WTC11 (cell line): ENCODE results near the gene GRAMD1B. TPM values are rescaled to one million over a fixed set of nuclear protein-coding genes. Genes with fewer than 3 reads are reported as not detected.
"Not testable (repeated sequence)": the region's sequence is repeated elsewhere in the genome, so short reads cannot be mapped to it uniquely, and the experiment has no call there.

ENCODE experiments used
- ATAC-seq: fragments of 200-7000 bp; cut with Tn5 transposase; 2 replicates; pipeline ENCODE4 v1.10.0; 2021; ENCODE audit warnings: mild to moderate bottlenecking, moderate library complexity
- CTCF ChIA-PET: fragments of 300-600 bp; sonication (Branson Sonifier 250); formaldehyde crosslinking; loops from one replicate; lab custom pipeline; 2021; ENCODE audit warnings: antibody characterized with exemption; lab: Charles Lee
- POLR2A ChIA-PET: fragments of 350-600 bp; sonication (Branson Sonifier 250); formaldehyde crosslinking; loops from one replicate; lab custom pipeline; 2021; ENCODE audit warnings: antibody characterized with exemption; lab: Charles Lee
- DNase-seq: peaks from one replicate; pipeline ENCODE4 v3.0.0; 2021; ENCODE audit warnings: low spot score
- H3K27ac Mint-ChIP-seq: 2 replicates; pipeline ENCODE4 v1.8.0; 2021; ENCODE audit warnings: mixed read lengths
- H3K27me3 Mint-ChIP-seq: 2 replicates; pipeline ENCODE4 v1.8.0; 2021; ENCODE audit warnings: low read depth, mild to moderate bottlenecking, moderate library complexity, mixed read lengths
- H3K36me3 Mint-ChIP-seq: 2 replicates; pipeline ENCODE4 v1.8.0; 2021; ENCODE audit warnings: mixed read lengths
- H3K4me1 Mint-ChIP-seq: 2 replicates; pipeline ENCODE4 v1.8.0; 2022; ENCODE audit warnings: mixed read lengths
- H3K4me3 Mint-ChIP-seq: 2 replicates; pipeline ENCODE4 v1.8.0; 2021; ENCODE audit warnings: mild to moderate bottlenecking, moderate library complexity, mixed read lengths
- H3K9me3 Mint-ChIP-seq: 2 replicates; pipeline ENCODE4 v1.8.0; 2021; ENCODE audit warnings: mixed read lengths
- ATF1 ChIP-seq: sonication (generic); formaldehyde crosslinking; IDR thresholded peaks from 2 replicates; pipeline ENCODE4 v1.8.1; 2023; ENCODE audit warnings: mild to moderate bottlenecking, moderate library complexity, missing genetic modification reagents
- ESRRA ChIP-seq: sonication (generic); formaldehyde crosslinking; IDR thresholded peaks from 2 replicates; pipeline ENCODE4 v1.8.1; 2022; ENCODE audit warnings: mild to moderate bottlenecking, missing genetic modification reagents, borderline replicate concordance
- ETV6 ChIP-seq: sonication (generic); formaldehyde crosslinking; IDR thresholded peaks from 2 replicates; pipeline ENCODE4 v1.8.1; 2022; ENCODE audit warnings: mild to moderate bottlenecking, missing genetic modification reagents
- FOXP1 ChIP-seq: sonication (generic); formaldehyde crosslinking; IDR thresholded peaks from 2 replicates; pipeline ENCODE4 v1.8.0; 2022; ENCODE audit warnings: missing genetic modification reagents, mild to moderate bottlenecking, moderate library complexity, borderline replicate concordance
- HMGA2 ChIP-seq: fragments of 250-450 bp; sonication (Bioruptor Pico); IDR thresholded peaks from 2 replicates; pipeline ENCODE4 v1.4.0; 2021; ENCODE audit warnings: mild to moderate bottlenecking, moderate library complexity
- KAT7 ChIP-seq: sonication (generic); formaldehyde crosslinking; IDR thresholded peaks from 2 replicates; pipeline ENCODE4 v1.8.1; 2023; ENCODE audit warnings: missing genetic modification reagents, mild to moderate bottlenecking, borderline replicate concordance
- MYBL2 ChIP-seq: sonication (generic); formaldehyde crosslinking; IDR thresholded peaks from 2 replicates; pipeline ENCODE4 v1.8.1; 2023; ENCODE audit warnings: mild to moderate bottlenecking, moderate library complexity, missing genetic modification reagents
- NFYB ChIP-seq: sonication (generic); formaldehyde crosslinking; conservative IDR thresholded peaks from 2 replicates; pipeline ENCODE4 v1.8.0; 2022; ENCODE audit warnings: low read depth, missing genetic modification reagents
- NR3C1 ChIP-seq: sonication (generic); formaldehyde crosslinking; conservative IDR thresholded peaks from 2 replicates; pipeline ENCODE4 v1.8.1; 2023; ENCODE audit warnings: low read depth, mild to moderate bottlenecking, missing genetic modification reagents
- OVOL2 ChIP-seq: fragments of 250-450 bp; sonication (Bioruptor Pico); IDR thresholded peaks from 2 replicates; pipeline ENCODE4 v1.9.0; 2021; ENCODE audit warnings: mild to moderate bottlenecking, borderline replicate concordance
- RORB ChIP-seq: fragments of 250-450 bp; sonication (Bioruptor Pico); IDR thresholded peaks from 2 replicates; pipeline ENCODE4 v1.9.0; 2021; ENCODE audit warnings: mild to moderate bottlenecking
- TEAD4 ChIP-seq: sonication (generic); formaldehyde crosslinking; IDR thresholded peaks from 2 replicates; pipeline ENCODE4 v1.8.0; 2022; ENCODE audit warnings: mild to moderate bottlenecking, missing genetic modification reagents
- ZNF138 ChIP-seq: sonication (generic); formaldehyde crosslinking; conservative IDR thresholded peaks from 2 replicates; pipeline ENCODE4 v1.8.1; 2022; ENCODE audit warnings: mild to moderate bottlenecking, moderate library complexity, missing genetic modification reagents
- ZNF219 ChIP-seq: sonication (generic); formaldehyde crosslinking; IDR thresholded peaks from 2 replicates; pipeline ENCODE4 v1.8.0; 2023; ENCODE audit warnings: missing genetic modification reagents, mild to moderate bottlenecking, borderline replicate concordance
- ZNF232 ChIP-seq: sonication (generic); formaldehyde crosslinking; IDR thresholded peaks from 2 replicates; pipeline ENCODE4 v1.8.0; 2022; ENCODE audit warnings: mild to moderate bottlenecking, missing genetic modification reagents
- ZNF317 ChIP-seq: sonication (generic); formaldehyde crosslinking; IDR thresholded peaks from 2 replicates; pipeline ENCODE4 v1.8.1; 2023; ENCODE audit warnings: low read depth, mild to moderate bottlenecking, moderate library complexity, missing genetic modification reagents, borderline replicate concordance
- ZNF396 ChIP-seq: fragments of 250-450 bp; sonication (Bioruptor Pico); IDR thresholded peaks from 2 replicates; pipeline ENCODE4 v1.8.0; 2021; ENCODE audit warnings: mild to moderate bottlenecking, moderate library complexity, borderline replicate concordance
- ZNF416 ChIP-seq: fragments of 250-450 bp; sonication (Bioruptor Pico); IDR thresholded peaks from 2 replicates; pipeline ENCODE4 v1.9.0; 2021; ENCODE audit warnings: mild to moderate bottlenecking, inconsistent platforms
- ZNF423 ChIP-seq: fragments of 250-450 bp; sonication (Bioruptor Pico); IDR thresholded peaks from 2 replicates; pipeline ENCODE4 v2.1.2; 2022; ENCODE audit warnings: mild to moderate bottlenecking, moderate library complexity
- ZNF671 ChIP-seq: fragments of 250-450 bp; sonication (Bioruptor Pico); IDR thresholded peaks from 2 replicates; pipeline ENCODE4 v1.8.0; 2021; ENCODE audit warnings: mild to moderate bottlenecking
- total RNA-seq: library from RNA; stranded (reverse); gene quantifications from 3 replicates; pipeline ENCODE4 v1.2.3, GENCODE V29; 2021
- TF ChIP-seq, protein P1 (sequence below): sonication (generic); formaldehyde crosslinking; IDR thresholded peaks from 2 replicates; pipeline ENCODE4 v1.8.1; 2022; ENCODE audit warnings: missing genetic modification reagents, borderline replicate concordance
- TF ChIP-seq, protein P2 (sequence below): fragments of 250-450 bp; sonication (Bioruptor Pico); IDR thresholded peaks from 2 replicates; pipeline ENCODE4 v1.9.0; 2021; ENCODE audit warnings: moderate library complexity, mild to moderate bottlenecking, inconsistent platforms, borderline replicate concordance
- TF ChIP-seq, protein P3 (sequence below): fragments of 250-450 bp; sonication (Bioruptor Pico); IDR thresholded peaks from 2 replicates; pipeline ENCODE4 v2.1.2; 2022; ENCODE audit warnings: mild to moderate bottlenecking, moderate library complexity
- TF ChIP-seq, protein P4 (sequence below): sonication (generic); formaldehyde crosslinking; IDR thresholded peaks from 2 replicates; pipeline ENCODE4 v1.8.1; 2023; ENCODE audit warnings: mild to moderate bottlenecking, missing genetic modification reagents
- TF ChIP-seq, protein P5 (sequence below): fragments of 250-450 bp; sonication (Bioruptor Pico); IDR thresholded peaks from 2 replicates; pipeline ENCODE4 v1.9.0; 2021; ENCODE audit warnings: mild to moderate bottlenecking
- TF ChIP-seq, protein P6 (sequence below): fragments of 250-450 bp; sonication (Bioruptor Pico); IDR thresholded peaks from 2 replicates; pipeline ENCODE4 v1.9.0; 2021; ENCODE audit warnings: mild to moderate bottlenecking

Gene GRAMD1B
- total RNA-seq, 1 experiment from 2014 or later, result 31.5 TPM

DNA sequence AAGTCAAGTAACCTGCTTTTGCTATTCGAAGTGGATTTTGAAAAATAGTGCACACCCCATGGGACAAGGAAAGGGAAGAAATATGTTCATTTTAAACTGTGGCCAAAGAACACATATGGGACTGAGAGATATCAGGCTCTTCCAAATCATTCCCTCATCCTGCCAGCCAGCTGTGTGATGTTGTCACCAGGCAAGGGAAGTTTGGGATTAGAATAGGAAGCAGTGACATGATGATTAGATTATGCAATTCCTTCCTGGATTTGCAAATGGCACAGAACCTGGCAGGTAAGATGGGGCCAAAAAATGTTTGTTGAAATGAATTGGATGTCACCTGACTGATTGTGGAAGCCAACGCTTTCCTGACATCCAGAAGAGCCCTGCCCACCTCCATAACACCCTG lies 229.2 kb downstream of the GRAMD1B start:
- Mint-ChIP-seq H3K36me3 (peaks cover 7% of the 10 kb centered on the region), H3K9me3 (peaks cover 19% of the 10 kb centered on the region), H3K4me1 (peaks cover 10% of the 10 kb centered on the region), H3K4me3 (no peak overlapping the region), H3K27me3 (peaks cover 31% of the 10 kb centered on the region), H3K27ac (no peak overlapping the region)
- DNase-seq (no peak), ATAC-seq (no peak)
- no peak for TF ChIP-seq ZNF317
- no peak for TF ChIP-seq ESRRA
- no peak for TF ChIP-seq MYBL2 (CRISPR knock-in tag)
- TF ChIP-seq ETV6, result no peak
- TF ChIP-seq NFYB (CRISPR knock-in tag), result no peak
- TF ChIP-seq ZNF219 (CRISPR knock-in tag), result no peak
- no peak for TF ChIP-seq OVOL2 (CRISPR knock-in tag)
- TF ChIP-seq ZNF232 (CRISPR knock-in tag), result no peak
- TF ChIP-seq, protein P1, sequence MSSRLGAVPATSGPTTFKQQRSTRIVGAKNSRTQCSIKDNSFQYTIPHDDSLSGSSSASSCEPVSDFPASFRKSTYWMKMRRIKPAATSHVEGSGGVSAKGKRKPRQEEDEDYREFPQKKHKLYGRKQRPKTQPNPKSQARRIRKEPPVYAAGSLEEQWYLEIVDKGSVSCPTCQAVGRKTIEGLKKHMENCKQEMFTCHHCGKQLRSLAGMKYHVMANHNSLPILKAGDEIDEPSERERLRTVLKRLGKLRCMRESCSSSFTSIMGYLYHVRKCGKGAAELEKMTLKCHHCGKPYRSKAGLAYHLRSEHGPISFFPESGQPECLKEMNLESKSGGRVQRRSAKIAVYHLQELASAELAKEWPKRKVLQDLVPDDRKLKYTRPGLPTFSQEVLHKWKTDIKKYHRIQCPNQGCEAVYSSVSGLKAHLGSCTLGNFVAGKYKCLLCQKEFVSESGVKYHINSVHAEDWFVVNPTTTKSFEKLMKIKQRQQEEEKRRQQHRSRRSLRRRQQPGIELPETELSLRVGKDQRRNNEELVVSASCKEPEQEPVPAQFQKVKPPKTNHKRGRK (CRISPR knock-in tag), result no peak
- no peak for TF ChIP-seq NR3C1
- TF ChIP-seq RORB (CRISPR knock-in tag), result no peak
- no peak for TF ChIP-seq HMGA2 (CRISPR knock-in tag)
- TF ChIP-seq ZNF396 (CRISPR knock-in tag), result no peak
- no peak for TF ChIP-seq ZNF671 (CRISPR knock-in tag)
- TF ChIP-seq TEAD4, result no peak
- TF ChIP-seq, protein P2, sequence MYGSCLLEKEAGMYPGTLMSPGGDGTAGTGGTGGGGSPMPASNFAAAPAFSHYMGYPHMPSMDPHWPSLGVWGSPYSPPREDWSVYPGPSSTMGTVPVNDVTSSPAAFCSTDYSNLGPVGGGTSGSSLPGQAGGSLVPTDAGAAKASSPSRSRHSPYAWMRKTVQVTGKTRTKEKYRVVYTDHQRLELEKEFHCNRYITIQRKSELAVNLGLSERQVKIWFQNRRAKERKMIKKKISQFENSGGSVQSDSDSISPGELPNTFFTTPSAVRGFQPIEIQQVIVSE, result no peak
- no peak for TF ChIP-seq ZNF138 (CRISPR knock-in tag)
- ChIA-PET CTCF (no interaction called here), POLR2A (no interaction called here)

DNA sequence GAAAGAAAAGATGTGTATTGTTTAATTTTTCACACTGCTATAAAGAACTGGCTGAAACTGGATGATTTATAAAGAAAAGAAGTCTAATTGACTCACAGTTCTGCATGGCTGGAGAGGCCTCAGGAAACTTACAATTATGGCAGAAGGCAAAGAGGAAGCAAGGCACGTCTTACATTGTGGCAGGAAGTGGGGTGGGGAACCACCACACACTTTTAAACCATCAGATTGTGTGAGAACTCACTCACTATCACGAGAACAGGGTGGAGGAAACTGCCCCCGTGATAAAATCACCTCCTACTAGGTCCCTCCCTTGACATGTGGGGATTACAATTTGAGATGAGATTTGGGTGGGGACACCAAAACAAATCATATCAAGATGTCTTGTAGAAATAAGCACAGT lies 229.9 kb downstream of the GRAMD1B start:
- DNase-seq, H3K27ac Mint-ChIP-seq, CTCF ChIA-PET, H3K36me3 Mint-ChIP-seq, POLR2A ChIA-PET, H3K4me3 Mint-ChIP-seq, ATAC-seq, H3K4me1 Mint-ChIP-seq: not testable (repeated sequence)
- Mint-ChIP-seq H3K27me3 (peaks cover 27% of the 10 kb centered on the region), H3K9me3 (peaks cover 19% of the 10 kb centered on the region)

DNA sequence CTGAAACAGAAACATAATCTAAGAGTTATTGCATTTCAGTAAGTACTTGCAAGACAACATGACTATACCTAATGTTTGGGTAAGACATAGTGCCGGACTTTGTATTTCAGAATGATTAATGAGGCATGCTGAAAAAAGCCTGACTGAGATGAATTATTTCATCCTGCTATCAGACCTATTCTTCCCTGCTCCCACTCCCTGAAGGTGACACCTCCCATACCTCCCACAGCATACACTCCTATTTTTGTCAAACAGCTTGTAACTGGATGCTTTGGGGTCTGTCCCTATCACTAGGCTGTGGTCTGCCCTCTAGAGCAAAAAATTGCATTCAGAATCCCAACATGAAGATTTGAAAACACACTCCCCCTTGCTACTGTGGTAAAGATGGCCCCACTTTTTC lies 235.2 kb downstream of the GRAMD1B start:
- DNase-seq (no peak), ATAC-seq (no peak)
- no peak overlapping the region for H3K4me3 Mint-ChIP-seq
- H3K27me3 Mint-ChIP-seq, result peaks cover 7% of the 10 kb centered on the region
- no peak overlapping the region for H3K27ac Mint-ChIP-seq
- H3K4me1 Mint-ChIP-seq, result no peaks in the 10 kb centered on the region
- ChIA-PET POLR2A (no interaction called here), CTCF (no interaction called here)
- peaks cover 7% of the 10 kb centered on the region for H3K36me3 Mint-ChIP-seq
- peaks cover 19% of the 10 kb centered on the region for H3K9me3 Mint-ChIP-seq
- TF ChIP-seq ATF1 (CRISPR knock-in tag), result no peak
- no peak for TF ChIP-seq FOXP1
- TF ChIP-seq, protein P3, sequence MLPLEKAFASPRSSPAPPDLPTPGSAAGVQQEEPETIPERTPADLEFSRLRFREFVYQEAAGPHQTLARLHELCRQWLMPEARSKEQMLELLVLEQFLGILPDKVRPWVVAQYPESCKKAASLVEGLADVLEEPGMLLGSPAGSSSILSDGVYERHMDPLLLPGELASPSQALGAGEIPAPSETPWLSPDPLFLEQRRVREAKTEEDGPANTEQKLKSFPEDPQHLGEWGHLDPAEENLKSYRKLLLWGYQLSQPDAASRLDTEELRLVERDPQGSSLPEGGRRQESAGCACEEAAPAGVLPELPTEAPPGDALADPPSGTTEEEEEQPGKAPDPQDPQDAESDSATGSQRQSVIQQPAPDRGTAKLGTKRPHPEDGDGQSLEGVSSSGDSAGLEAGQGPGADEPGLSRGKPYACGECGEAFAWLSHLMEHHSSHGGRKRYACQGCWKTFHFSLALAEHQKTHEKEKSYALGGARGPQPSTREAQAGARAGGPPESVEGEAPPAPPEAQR (CRISPR knock-in tag), result no peak
- TF ChIP-seq, protein P2, result no peak
- no peak for TF ChIP-seq KAT7 (CRISPR knock-in tag)
- TF ChIP-seq, protein P4, sequence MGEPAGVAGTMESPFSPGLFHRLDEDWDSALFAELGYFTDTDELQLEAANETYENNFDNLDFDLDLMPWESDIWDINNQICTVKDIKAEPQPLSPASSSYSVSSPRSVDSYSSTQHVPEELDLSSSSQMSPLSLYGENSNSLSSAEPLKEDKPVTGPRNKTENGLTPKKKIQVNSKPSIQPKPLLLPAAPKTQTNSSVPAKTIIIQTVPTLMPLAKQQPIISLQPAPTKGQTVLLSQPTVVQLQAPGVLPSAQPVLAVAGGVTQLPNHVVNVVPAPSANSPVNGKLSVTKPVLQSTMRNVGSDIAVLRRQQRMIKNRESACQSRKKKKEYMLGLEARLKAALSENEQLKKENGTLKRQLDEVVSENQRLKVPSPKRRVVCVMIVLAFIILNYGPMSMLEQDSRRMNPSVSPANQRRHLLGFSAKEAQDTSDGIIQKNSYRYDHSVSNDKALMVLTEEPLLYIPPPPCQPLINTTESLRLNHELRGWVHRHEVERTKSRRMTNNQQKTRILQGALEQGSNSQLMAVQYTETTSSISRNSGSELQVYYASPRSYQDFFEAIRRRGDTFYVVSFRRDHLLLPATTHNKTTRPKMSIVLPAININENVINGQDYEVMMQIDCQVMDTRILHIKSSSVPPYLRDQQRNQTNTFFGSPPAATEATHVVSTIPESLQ, result no peak
- TF ChIP-seq, protein P5, sequence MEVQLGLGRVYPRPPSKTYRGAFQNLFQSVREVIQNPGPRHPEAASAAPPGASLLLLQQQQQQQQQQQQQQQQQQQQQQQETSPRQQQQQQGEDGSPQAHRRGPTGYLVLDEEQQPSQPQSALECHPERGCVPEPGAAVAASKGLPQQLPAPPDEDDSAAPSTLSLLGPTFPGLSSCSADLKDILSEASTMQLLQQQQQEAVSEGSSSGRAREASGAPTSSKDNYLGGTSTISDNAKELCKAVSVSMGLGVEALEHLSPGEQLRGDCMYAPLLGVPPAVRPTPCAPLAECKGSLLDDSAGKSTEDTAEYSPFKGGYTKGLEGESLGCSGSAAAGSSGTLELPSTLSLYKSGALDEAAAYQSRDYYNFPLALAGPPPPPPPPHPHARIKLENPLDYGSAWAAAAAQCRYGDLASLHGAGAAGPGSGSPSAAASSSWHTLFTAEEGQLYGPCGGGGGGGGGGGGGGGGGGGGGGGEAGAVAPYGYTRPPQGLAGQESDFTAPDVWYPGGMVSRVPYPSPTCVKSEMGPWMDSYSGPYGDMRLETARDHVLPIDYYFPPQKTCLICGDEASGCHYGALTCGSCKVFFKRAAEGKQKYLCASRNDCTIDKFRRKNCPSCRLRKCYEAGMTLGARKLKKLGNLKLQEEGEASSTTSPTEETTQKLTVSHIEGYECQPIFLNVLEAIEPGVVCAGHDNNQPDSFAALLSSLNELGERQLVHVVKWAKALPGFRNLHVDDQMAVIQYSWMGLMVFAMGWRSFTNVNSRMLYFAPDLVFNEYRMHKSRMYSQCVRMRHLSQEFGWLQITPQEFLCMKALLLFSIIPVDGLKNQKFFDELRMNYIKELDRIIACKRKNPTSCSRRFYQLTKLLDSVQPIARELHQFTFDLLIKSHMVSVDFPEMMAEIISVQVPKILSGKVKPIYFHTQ, result no peak
- TF ChIP-seq, protein P6, sequence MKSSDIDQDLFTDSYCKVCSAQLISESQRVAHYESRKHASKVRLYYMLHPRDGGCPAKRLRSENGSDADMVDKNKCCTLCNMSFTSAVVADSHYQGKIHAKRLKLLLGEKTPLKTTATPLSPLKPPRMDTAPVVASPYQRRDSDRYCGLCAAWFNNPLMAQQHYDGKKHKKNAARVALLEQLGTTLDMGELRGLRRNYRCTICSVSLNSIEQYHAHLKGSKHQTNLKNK (CRISPR knock-in tag), result no peak
- TF ChIP-seq ZNF423 (CRISPR knock-in tag), result no peak
- TF ChIP-seq ZNF416 (CRISPR knock-in tag), result no peak
